Measurements from ENCODE around the gene LGR4. TPM values are rescaled to one million over a fixed set of nuclear protein-coding genes. Genes with fewer than 3 reads are reported as not detected.

The LGR4 gene
- total and polyA plus RNA-seq, 9 of the 15 experiments (the other 6 are each of a cell fraction or from before 2014, with no cell fraction given) = 0.94 to 10.1 (median 5.8) TPM

- TF ChIP-seq NRF1 (conservative IDR thresholded peaks at IDR 0.05 in 1 of 2, IDR thresholded peaks at IDR 0.05 in 1 of 2) (peak; percentile 60 to 63; a peak in 2 of 4 replicates), PCBP1 (IDR thresholded peaks at IDR 0.05; ENCODE audit: low read depth, low read length, poor library complexity, severe bottlenecking) (no peak), IRF1 (CRISPR knock-in tag; IDR thresholded peaks at IDR 0.05; ENCODE audit: borderline replicate concordance) (no peak), KDM5B (IDR thresholded peaks at IDR 0.05; ENCODE audit: insufficient replicate concordance, low read depth, low read length) (peak; percentile 68), MNT (conservative IDR thresholded peaks at IDR 0.05) (peak in 1 of 2 experiments; percentile 41; a peak in 2 of 4 replicates), ZBTB40 (IDR thresholded peaks at IDR 0.05) (no peak), ZBTB40 (CRISPR knock-in tag; IDR thresholded peaks at IDR 0.05) (no peak), VEZF1 (CRISPR knock-in tag; IDR thresholded peaks at IDR 0.05) (no peak), ARID1B (IDR thresholded peaks at IDR 0.05) (no peak), CHD1 (IDR thresholded peaks at IDR 0.05; ENCODE audit: low read length) (peak; percentile 95), ZNF583 (CRISPR knock-in tag; IDR thresholded peaks at IDR 0.05) (0 out of 2 replicates have a peak, but pooled peaks have one; percentile 35), ZNF589 (CRISPR knock-in tag; IDR thresholded peaks at IDR 0.05; ENCODE audit: low read depth) (no peak)
These were observed at the start of gene LGR4 (continued) for GRCh38 chr11:27472398-27473016.
